HG02973 (cell line): ENCODE results near the gene FBXL22.

Source experiments
- ATAC-seq: cut with Tn5 transposase; IDR thresholded peaks from one replicate; pipeline ENCODE4 v1.9.1; 2021; ENCODE audit warnings: moderate library complexity; ENCODE audit not compliant: unreplicated experiment

The FBXL22 gene

DNA sequence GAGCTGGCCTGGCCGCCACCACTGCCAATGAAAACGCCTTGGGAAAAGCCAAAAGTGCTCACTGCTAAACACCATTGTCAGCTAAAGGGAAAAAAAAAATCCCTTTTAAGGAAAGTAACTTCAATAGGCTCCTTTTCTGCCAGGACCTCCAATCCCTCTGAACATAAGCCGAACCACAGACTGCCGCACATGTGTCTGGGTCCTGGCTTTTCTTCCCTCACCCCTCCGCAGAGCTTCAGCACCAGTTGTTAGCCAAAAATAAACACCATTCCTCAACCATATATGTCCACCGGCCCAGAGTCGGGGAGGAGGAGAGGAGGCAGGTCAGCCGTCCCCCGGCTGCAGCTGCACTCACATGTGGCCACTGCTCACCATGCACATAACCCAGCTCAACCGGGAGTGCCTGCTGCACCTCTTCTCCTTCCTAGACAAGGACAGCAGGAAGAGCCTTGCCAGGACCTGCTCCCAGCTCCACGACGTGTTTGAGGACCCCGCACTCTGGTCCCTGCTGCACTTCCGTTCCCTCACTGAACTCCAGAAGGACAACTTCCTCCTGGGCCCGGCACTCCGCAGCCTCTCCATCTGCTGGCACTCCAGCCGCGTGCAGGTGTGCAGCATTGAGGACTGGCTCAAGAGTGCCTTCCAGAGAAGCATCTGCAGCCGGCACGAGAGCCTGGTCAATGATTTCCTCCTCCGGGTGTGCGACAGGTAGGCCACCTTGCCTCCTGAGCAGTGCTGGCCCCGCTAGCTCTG lies at the start of gene FBXL22:
FBXL22 (plus strand) TSS at position 350 of the 753 bp plus-strand sequence; CDS start at position 356, 6 bp downstream.
- ATAC-seq: no peak

- ATAC-seq: no peak
Observed at GRCh38 chr15:63551400-63551799, 45.8 kb upstream of the FBXL22 start.

GRCh38 chr15:63553388-63553791 lies 43.8 kb upstream of the FBXL22 start:
- no peak for ATAC-seq

DNA sequence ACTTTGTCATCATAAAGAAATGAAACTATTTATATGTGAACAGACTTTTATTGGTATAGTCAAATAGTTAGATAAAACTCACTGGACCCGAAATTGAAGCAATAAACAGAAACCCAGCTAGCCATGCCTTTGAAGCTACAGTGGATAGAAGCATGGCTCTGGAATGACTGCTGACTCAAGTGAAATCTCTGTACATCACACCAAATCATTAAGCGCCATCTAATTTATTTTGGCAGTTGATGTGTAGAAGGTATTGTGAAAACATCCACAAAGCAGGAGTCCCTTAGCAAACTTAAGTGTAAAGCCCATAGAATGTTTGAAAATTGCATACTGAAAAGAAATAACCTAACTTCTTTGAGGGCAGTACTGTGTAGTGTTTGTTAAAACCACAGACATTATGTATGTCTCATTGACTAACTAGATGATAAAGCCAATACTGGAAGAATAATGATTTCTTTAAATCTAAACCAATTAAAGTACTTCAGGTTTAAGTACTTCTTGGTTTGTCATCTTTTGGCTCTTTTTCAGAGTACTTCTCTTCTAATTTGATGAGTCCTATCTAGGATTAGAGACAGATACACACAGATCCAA lies 42.8 kb upstream of the FBXL22 start:
- ATAC-seq: no peak

- ATAC-seq: no peak
Observed at GRCh38 chr15:63555507-63555906, 41.7 kb upstream of the FBXL22 start.

GRCh38 chr15:63556246-63556645 lies 40.9 kb upstream of the FBXL22 start:
- ATAC-seq: no peak

DNA sequence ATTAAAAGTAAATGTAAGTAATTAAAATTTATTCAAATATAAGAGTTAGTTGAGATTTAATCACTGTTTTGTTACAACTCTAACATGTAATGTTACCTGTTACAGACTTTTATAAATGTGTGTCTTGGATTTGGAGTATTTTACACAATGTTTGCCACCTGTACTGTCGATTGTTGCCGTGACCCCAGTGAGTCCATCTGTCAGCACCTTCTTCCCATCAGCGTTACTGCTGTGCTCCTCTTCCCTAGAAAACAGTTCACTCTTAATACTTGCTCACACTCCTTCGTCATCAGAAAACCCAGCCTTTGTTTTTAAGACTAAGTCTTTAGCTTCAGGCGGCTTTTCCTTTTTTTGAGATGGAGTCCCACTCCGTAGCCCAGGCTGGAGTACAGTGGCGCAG lies 40.5 kb upstream of the FBXL22 start:
- ATAC-seq: no peak

- no peak for ATAC-seq
Observed at GRCh38 chr15:63559753-63560152, 37.4 kb upstream of the FBXL22 start.

DNA sequence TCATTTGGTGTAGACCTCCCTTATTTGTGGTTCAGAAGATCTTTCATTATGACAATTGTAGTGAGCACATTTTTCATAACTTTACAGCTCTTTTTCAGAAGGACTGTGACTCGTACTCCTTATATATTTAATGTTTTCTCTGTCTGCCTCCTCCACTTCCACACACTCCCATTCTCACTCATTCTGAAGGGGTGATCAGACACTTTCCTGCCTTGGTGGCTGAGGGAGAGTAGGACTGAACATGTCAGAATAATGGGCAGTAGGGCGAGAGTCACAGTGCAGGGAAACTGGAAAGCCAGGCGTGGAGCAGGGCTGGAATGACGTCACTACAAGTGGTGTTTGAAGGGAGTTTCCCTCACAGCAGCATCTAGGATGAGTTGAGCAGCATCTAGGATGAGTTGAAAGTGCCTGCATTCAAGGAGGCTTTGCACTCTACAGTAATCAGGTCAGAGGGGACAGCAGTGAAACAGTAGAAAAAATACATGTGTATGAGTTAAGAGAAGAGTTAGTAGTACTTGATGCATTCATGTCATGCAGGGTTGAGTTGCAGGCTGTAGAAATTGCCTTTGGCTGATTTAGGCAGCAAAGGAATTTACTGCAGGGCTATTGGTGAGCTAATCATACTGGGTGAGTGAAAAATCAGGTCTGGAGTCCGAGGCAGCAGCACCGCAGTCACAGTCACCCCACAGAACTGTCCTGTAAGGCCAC lies 36.3 kb upstream of the FBXL22 start:
- no peak for ATAC-seq

- ATAC-seq: no peak
Observed at GRCh38 chr15:63564093-63564492, 33.1 kb upstream of the FBXL22 start.

DNA sequence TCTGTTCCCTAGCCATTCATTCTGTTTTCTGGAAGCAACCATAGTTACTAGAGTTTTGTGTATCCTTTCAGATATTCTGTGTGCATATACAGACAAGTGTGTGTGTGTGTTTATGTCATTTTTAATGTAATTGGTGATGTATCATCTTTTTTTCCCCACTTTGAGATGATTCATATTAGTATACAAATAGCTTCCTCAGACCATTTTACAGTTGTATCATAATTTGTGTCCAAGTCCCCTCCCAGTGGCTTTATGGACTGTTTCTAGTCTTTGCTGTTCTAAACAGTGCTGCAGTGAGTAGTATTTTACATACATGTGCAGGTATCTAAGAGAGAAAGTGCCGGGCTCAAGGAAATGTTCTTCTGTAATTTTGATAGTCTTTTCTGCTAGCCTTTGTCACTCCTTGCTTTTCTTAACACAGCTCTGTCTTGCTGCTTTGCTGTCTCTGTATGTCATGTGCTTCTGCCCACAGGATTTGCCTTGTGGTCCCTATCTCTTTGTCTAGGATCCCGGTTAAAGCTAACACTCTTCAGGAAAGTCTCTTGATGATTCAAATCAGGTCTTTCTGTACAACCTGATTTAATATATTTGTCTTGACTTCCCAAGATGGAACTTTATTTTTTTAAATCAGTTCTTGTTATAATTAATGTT lies 31.5 kb upstream of the FBXL22 start:
- ATAC-seq: no peak

- ATAC-seq: no peak
Observed at GRCh38 chr15:63572749-63573464, 24.3 kb upstream of the FBXL22 start.

GRCh38 chr15:63573533-63573932 lies 23.7 kb upstream of the FBXL22 start:
- no peak for ATAC-seq

DNA sequence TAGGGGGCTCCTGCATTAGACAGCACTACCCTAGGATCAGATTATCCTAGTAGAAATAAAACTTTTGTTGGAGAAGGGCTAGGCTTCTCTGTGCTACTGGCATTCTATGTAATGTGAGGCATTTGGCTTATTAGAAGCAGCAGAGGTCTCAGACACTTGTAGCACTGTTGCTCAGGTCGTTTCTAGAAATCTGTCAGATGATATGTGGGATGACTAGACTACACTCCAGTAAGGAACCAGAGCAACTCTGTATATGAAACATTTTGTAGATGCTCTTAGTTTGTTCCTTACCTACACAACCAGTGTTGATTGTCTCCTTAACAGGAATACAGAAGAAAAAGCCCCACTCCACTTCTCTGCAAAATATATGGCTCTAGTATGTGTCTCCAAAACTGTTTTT lies 21.9 kb upstream of the FBXL22 start:
- ATAC-seq: no peak

GRCh38 chr15:63576441-63576840 lies 20.7 kb upstream of the FBXL22 start:
- ATAC-seq: no peak

DNA sequence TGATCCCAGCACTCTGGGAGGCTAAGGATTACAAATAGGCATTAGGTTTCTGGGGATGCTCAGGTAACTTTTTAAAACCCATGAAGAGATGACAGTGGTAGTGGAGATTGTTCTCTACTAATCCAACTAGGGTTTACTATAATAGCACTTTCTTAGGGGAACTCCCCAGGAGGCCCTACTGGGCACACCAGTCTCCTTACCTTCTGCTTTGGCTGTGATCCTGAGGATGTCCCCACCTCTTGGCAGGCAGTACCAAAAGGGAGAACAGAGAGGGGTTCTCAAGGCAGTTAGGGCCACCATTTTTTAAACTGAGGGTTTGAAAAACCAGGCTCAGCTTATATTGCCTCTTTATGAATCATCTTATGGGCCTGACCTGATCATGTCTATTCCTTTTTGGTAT lies 15.0 kb upstream of the FBXL22 start:
- no peak for ATAC-seq

GRCh38 chr15:63582718-63583426 lies 14.3 kb upstream of the FBXL22 start:
- ATAC-seq: no peak

DNA sequence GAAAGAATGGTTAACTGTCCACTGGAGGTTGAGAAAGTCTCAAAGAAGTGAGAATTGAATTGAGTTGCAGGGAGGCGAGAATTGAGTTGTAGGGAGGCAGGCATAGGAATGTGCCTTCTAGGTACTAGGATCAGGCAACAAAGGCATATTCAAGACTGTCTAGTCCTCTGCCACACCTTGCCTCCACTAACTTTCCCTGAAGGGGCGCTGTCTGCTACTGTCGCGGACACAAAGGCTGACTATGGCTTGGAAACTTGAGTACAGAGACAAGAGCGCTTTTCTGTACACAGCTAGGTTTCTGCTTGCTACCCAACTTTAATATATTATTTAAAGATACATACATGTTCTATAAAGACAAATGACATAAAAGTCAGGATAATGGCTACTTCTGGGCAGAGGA lies 10.4 kb upstream of the FBXL22 start:
- no peak for ATAC-seq

DNA sequence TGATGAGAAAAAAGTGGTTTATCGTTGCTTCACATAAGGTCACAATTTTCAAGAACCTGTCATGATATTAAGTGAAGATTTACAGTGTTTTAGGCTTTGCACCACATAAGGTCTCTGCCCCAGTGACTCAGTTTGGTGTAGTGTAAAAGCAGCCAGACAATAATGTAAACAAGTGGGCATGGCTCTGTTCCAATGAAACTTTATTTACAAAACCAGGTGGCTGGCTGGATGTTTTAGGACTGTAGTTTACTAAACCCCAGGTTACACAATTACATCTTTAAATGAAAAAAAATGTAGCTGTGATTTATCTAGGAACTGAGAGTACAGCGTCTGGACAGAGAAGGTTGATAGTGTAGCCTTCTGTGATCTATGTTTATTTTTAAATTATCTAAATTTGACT lies 9.7 kb upstream of the FBXL22 start:
- no peak for ATAC-seq

DNA sequence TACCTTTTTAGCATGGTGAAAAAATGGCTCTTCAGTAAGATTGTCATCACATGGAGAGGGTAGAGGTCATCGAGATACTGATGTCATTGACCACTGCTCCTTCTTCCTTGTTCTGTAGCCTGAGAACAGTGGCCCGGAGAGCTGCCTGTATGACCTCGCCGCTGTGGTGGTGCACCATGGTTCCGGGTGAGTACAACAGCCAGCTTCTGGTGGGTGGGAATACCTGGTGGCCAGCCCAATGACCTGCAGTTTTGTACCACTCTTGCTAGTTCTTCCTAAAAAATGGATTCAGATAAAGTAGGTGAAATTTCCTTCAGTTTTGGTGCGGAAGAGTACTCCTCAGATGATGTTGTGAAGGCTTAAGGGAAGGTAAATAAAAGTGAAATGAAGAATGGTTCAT lies 8.4 kb upstream of the FBXL22 start:
- no peak for ATAC-seq
